HCT116 (cell line): Measurements from ENCODE around the gene C4orf51. TPM values are rescaled to one million over a fixed set of nuclear protein-coding genes. Genes with fewer than 3 reads are reported as not detected.

Experiments used
- ATAC-seq: fragments of 200-7000 bp; cut with Tn5 transposase; 2 replicates; pipeline ENCODE4 v1.9.1; 2020; ENCODE audit warnings: mild to moderate bottlenecking, moderate library complexity
- BruUV-seq: library from RNA; stranded (reverse); fragments of 400-500 nt; replicated peaks from 2 replicates; lab custom pipeline; 2021; lab: Mats Ljungman, UMichigan
- CTCF ChIA-PET: fragments of 300-600 bp; sonication (Branson Sonifier 250); formaldehyde crosslinking; loops from one replicate; lab custom pipeline; 2021; ENCODE audit warnings: antibody characterized with exemption; lab: Charles Lee
- POLR2A ChIA-PET: fragments of 300-600, 350-600 bp; sonication (Branson Sonifier 250); formaldehyde crosslinking; loops from one replicate; lab custom pipeline; 2021; ENCODE audit warnings: antibody characterized with exemption; lab: Charles Lee
- RAD21 ChIA-PET, 2 experiments: fragments of 300-600 bp; sonication (Branson Sonifier 250); formaldehyde crosslinking; loops; one replicate each; lab custom pipeline; 2023; ENCODE audit warnings: low total read pairs in 2 of 2; ENCODE audit not compliant: uncharacterized antibody in 2 of 2, unreplicated experiment in 2 of 2, low non-redundant PET in 1 of 2; lab: Charles Lee
- DNase-seq: peaks from one replicate; pipeline ENCODE4 v3.0.0-alpha.2; 2010; ENCODE audit warnings: low read depth, low spot score
- H2AFZ ChIP-seq: fragments of 200-600 bp; shearing (Covaris generic), sonication (generic); 2 replicates; pipeline ENCODE4 v1.6.1; 2017; ENCODE audit warnings: low read depth, mixed run types, mixed read lengths, antibody characterized with exemption, low read length; ENCODE audit not compliant: poor library complexity, severe bottlenecking
- H3K27ac ChIP-seq: 2 replicates; pipeline ENCODE4 v1.5.1; 2012; ENCODE audit warnings: low read depth, low read length
- H3K27me3 ChIP-seq: fragments of 200-600 bp; sonication (generic); 2 replicates; pipeline ENCODE4 v1.6.1; 2016; ENCODE audit warnings: mixed run types, low read length, mixed read lengths; ENCODE audit not compliant: insufficient read depth
- H3K36me3 ChIP-seq, 2 experiments: fragments of 200-500 bp in 1 of 2; fragments of 200-600 bp in 1 of 2; sonication (Bioruptor generic) in 1 of 2; sonication (generic) in 1 of 2; 2 replicates each; pipeline versions ENCODE4 v1.5.1 to v1.6.1; 2014 to 2016; ENCODE audit warnings: low read length in 2 of 2, inconsistent platforms in 1 of 2, mixed read lengths in 1 of 2, mixed run types in 1 of 2; ENCODE audit not compliant: insufficient read depth in 2 of 2, control insufficient read depth in 1 of 2
- H3K4me1 ChIP-seq, 2 experiments: fragments of 200-600 bp in 1 of 2; sonication (generic) in 1 of 2; 2 replicates each; pipeline versions ENCODE4 v1.5.1 to v1.6.1; 2012 to 2017; ENCODE audit warnings: low read length in 2 of 2, inconsistent platforms in 1 of 2, mild to moderate bottlenecking in 1 of 2, mixed read lengths in 1 of 2, mixed run types in 1 of 2, moderate library complexity in 1 of 2; ENCODE audit not compliant: insufficient read depth in 2 of 2, control insufficient read depth in 1 of 2
- H3K4me2 ChIP-seq: fragments of 200-600 bp; sonication (generic); 2 replicates; pipeline ENCODE4 v1.6.1; 2017; ENCODE audit warnings: mixed run types, low read length, mixed read lengths
- H3K4me3 ChIP-seq, 2 experiments: fragments of 200-600 bp in 1 of 2; sonication (generic) in 1 of 2; replicated peaks in 1 of 2; 2 replicates each; pipeline ENCODE4 v1.5.1; 2011 to 2016; ENCODE audit warnings: low read length in 2 of 2, control low read depth in 1 of 2, low read depth in 1 of 2, mild to moderate bottlenecking in 1 of 2, mixed read lengths in 1 of 2, mixed run types in 1 of 2
- H3K79me2 ChIP-seq: fragments of 200-600 bp; sonication (generic); 2 replicates; pipeline ENCODE4 v1.6.1; 2017; ENCODE audit warnings: mild to moderate bottlenecking, mixed run types, low read length, moderate library complexity, mixed read lengths; ENCODE audit not compliant: insufficient read depth
- H3K9ac ChIP-seq: fragments of 200-600 bp; sonication (generic); 2 replicates; pipeline ENCODE4 v1.6.1; 2016; ENCODE audit warnings: low read length, mixed read lengths
- H3K9me2 ChIP-seq: fragments of 200-600 bp; sonication (generic), shearing (Covaris generic); 2 replicates; pipeline ENCODE4 v1.6.1; 2017; ENCODE audit warnings: mixed run types, mild to moderate bottlenecking, moderate library complexity; ENCODE audit not compliant: insufficient read depth
- H3K9me3 ChIP-seq, 2 experiments: fragments of 200-500 bp in 1 of 2; fragments of 200-600 bp in 1 of 2; sonication (Bioruptor generic) in 1 of 2; sonication (generic) in 1 of 2; 2 replicates each; pipeline ENCODE4 v1.6.1; 2014 to 2017; ENCODE audit warnings: low read length in 2 of 2, mixed read lengths in 2 of 2, inconsistent platforms in 1 of 2, low read depth in 1 of 2, mild to moderate bottlenecking in 1 of 2, mixed run types in 1 of 2, moderate library complexity in 1 of 2; ENCODE audit not compliant: control insufficient read depth in 1 of 2, insufficient read depth in 1 of 2
- H4K20me1 ChIP-seq: fragments of 200-600 bp; sonication (generic), shearing (Covaris generic); 2 replicates; pipeline ENCODE4 v1.6.1; 2017; ENCODE audit warnings: mixed run types, mild to moderate bottlenecking, moderate library complexity; ENCODE audit not compliant: insufficient read depth
- CBX3 ChIP-seq: IDR thresholded peaks from 2 replicates; pipeline ENCODE4 v1.6.1; 2012; ENCODE audit warnings: low read depth
- EGR1 ChIP-seq: IDR thresholded peaks from 2 replicates; pipeline ENCODE4 v1.6.1; 2012; ENCODE audit warnings: low read depth
- EZH2 ChIP-seq: fragments of 200-600 bp; sonication (generic); IDR thresholded peaks from 2 replicates; pipeline ENCODE4 v1.6.1; 2017; ENCODE audit warnings: antibody characterized with exemption, mixed run types
- EZH2phosphoT487 ChIP-seq: fragments of 200-600 bp; IDR thresholded peaks from 2 replicates; pipeline ENCODE4 v1.6.1; 2018; ENCODE audit warnings: antibody characterized with exemption, borderline replicate concordance
- RAD21 ChIP-seq: IDR thresholded peaks from 2 replicates; pipeline ENCODE4 v1.6.1; 2012; ENCODE audit warnings: low read depth, mild to moderate bottlenecking
- SRF ChIP-seq: IDR thresholded peaks from 2 replicates; pipeline ENCODE4 v1.6.1; 2012; ENCODE audit warnings: low read depth
- TCF7L2 ChIP-seq: IDR thresholded peaks from 2 replicates; pipeline ENCODE4 v1.7.0; 2011; ENCODE audit warnings: borderline replicate concordance, inconsistent platforms; ENCODE audit not compliant: insufficient read depth, insufficient read length; ENCODE audit errors: extremely low read depth
- YY1 ChIP-seq: IDR thresholded peaks from 2 replicates; pipeline ENCODE4 v1.6.1; 2011; ENCODE audit warnings: low read length, low read depth, moderate library complexity, mild to moderate bottlenecking; ENCODE audit not compliant: insufficient replicate concordance; ENCODE audit errors: extremely low read depth
- ZFX ChIP-seq: fragments of 450-650 bp; IDR thresholded peaks from 2 replicates; pipeline ENCODE4 v1.6.1; 2017
- ZNF274 ChIP-seq: fragments of 200-500 bp; sonication (Bioruptor generic); IDR thresholded peaks from 2 replicates; pipeline ENCODE4 v1.6.1; 2014; ENCODE audit warnings: mild to moderate bottlenecking, low read depth, low read length, inconsistent platforms
- intact Hi-C: fragments of 100-400 bp; cut with micrococcal nuclease; formaldehyde crosslinking; loops from 2 replicates; pipeline ENCODE4 v1.10.0; 2022
- total RNA-seq: library from RNA; stranded (reverse); gene quantifications from one replicate; pipeline ENCODE4 v1.2.1, GENCODE V29; 2021; ENCODE audit not compliant: unreplicated experiment

The C4orf51 gene
- total RNA-seq, 1 experiment from 2014 or later: not detected

DNA sequence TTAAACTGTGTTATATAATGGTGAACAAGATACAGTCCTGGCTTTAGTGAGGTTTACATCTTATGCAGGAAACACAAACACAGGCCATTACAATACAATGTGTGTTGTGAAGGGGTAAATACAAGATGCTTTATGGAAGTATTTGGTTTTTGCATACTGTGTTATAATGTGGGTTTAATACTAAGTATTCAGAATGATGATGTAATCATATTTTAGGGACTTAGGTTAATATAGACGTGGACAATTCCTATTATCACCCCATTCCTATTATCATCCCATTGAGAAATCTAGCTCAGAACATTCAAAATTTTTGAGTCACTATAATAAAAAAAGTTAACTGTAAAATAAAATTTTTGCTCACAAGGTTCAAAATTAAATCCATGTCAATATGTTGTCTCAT, 36.7 kb upstream of the C4orf51 start:
- H4K20me1 ChIP-seq: no peaks in the 10 kb centered on the region
- no peaks in the 10 kb centered on the region for H3K9me2 ChIP-seq
- ATAC-seq (no peak), DNase-seq (no peak)
- H3K4me3 ChIP-seq: no peak overlapping the region
- intact Hi-C loops: no loop called here
- POLR2A ChIA-PET: no interaction called here
- no peak overlapping the region for H3K27ac ChIP-seq
- H2AFZ ChIP-seq: no peak overlapping the region
- H3K36me3 ChIP-seq: no peaks in the 10 kb centered on the region
- TF ChIP-seq TCF7L2 (no peak), EGR1 (no peak), YY1 (no peak), EZH2phosphoT487 (no peak), ZNF274 (no peak), SRF (no peak)
- TF ChIP-seq, all 23 proteins: peak for 0
- ChIA-PET CTCF (no interaction called here), RAD21 (no interaction called here)
- no peak overlapping the region for H3K4me2 ChIP-seq
- H3K27me3 ChIP-seq: no peaks in the 10 kb centered on the region
- no peaks in the 10 kb centered on the region for H3K9me3 ChIP-seq
- no peaks in the 10 kb centered on the region for H3K4me1 ChIP-seq
- no peaks in the 10 kb centered on the region for H3K79me2 ChIP-seq
- BruUV-seq: no TSS peak
- H3K9ac ChIP-seq: no peak overlapping the region

GRCh38 chr4:145644699-145645098, 35.2 kb upstream of the C4orf51 start:
- BruUV-seq: no TSS peak
- POLR2A ChIA-PET: no interaction called here

More at GRCh38 chr4:145644699-145645098, 35.2 kb upstream of the C4orf51 start:
- no peak overlapping the region for H2AFZ ChIP-seq
- H3K4me1 ChIP-seq: no peaks in the 10 kb centered on the region
- H3K4me3 ChIP-seq: no peak overlapping the region
- no peaks in the 10 kb centered on the region for H4K20me1 ChIP-seq
- no peak overlapping the region for H3K27ac ChIP-seq
- H3K9me2 ChIP-seq: no peaks in the 10 kb centered on the region
- no peaks in the 10 kb centered on the region for H3K27me3 ChIP-seq
- H3K36me3 ChIP-seq: no peaks in the 10 kb centered on the region
- no peak overlapping the region for H3K9ac ChIP-seq
- DNase-seq (no peak), ATAC-seq (no peak)
- RAD21 ChIA-PET: no interaction called here
- no peak for TF ChIP-seq EZH2
- TF ChIP-seq ZFX: no peak
- peak; percentile 20; the same call in 1 of the 2 replicates for TF ChIP-seq RAD21
- TF ChIP-seq ZNF274: no peak
- TF ChIP-seq EZH2phosphoT487: no peak
- no peak for TF ChIP-seq CBX3
- TF ChIP-seq EGR1: no peak
- no peaks in the 10 kb centered on the region for H3K79me2 ChIP-seq
- intact Hi-C loops: no loop called here
- H3K9me3 ChIP-seq: no peaks in the 10 kb centered on the region
- CTCF ChIA-PET: no interaction called here
- H3K4me2 ChIP-seq: no peak overlapping the region
